Uterus (tissue), 2 donors: ENCODE data around the gene BCAS3.

Experiments
- CTCF ChIP-seq, 4 experiments: fragments of 200-600 bp in 2 of 4; fragments of 450-650 bp in 2 of 4; sonication (generic) in 2 of 4; IDR thresholded peaks; one replicate each; pipeline ENCODE4 v1.5.1; 2016 to 2019; ENCODE audit warnings: antibody characterized with exemption in 4 of 4, mild to moderate bottlenecking in 2 of 4, moderate library complexity in 1 of 4
- POLR2A ChIP-seq, 2 donors: fragments of 450-650 bp; IDR thresholded peaks; one replicate each; pipeline ENCODE4 v1.6.1; 2016; ENCODE audit warnings: antibody characterized with exemption in 2 of 2, mild to moderate bottlenecking in 1 of 2, moderate library complexity in 1 of 2

DNA sequence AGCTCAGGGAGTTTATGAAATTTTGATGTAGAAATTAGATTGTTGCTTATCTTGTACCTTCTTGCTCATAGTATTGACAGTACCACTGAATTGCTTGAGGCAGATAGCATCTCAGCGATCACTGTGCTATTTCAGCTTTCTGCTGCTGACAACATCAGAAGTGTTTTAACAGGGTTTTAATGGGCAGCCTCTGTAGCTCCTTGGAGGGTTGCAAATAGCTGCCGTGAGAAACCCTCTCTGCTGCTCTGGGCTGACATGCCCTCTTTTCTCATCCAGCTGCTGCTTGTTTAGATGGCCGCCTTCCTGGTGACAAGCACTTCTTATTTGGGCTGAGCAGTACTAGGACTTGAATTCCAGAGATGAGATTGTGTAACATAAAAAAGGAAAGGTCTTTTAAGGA is 541.8 kb downstream of the BCAS3 start:
- TF ChIP-seq CTCF (IDR thresholded peaks at IDR 0.05) = no peak
- no peak for TF ChIP-seq POLR2A (IDR thresholded peaks at IDR 0.05)
